SU-DHL-6 (cell line): ENCODE results near the gene RBM19.
A peak's percentile ranks its signal among the peaks of the same experiment; 100 is the strongest.

Experiments used
- CTCF ChIP-seq: fragments of 200-600 bp; sonication (generic); IDR thresholded peaks from one replicate; pipeline ENCODE4 v1.5.1; 2017; ENCODE audit warnings: antibody characterized with exemption, mild to moderate bottlenecking, low read length, moderate library complexity; ENCODE audit not compliant: insufficient read depth, poor library complexity, severe bottlenecking
- EZH2phosphoT487 ChIP-seq: fragments of 200-600 bp; sonication (generic), shearing (Covaris generic); conservative IDR thresholded peaks from 2 replicates; pipeline ENCODE4 v1.6.1; 2018; ENCODE audit warnings: mild to moderate bottlenecking, antibody characterized with exemption, low read length, moderate library complexity, mixed read lengths

GRCh38 chr12:113912760-113913329, 53.3 kb downstream of the RBM19 start:
- TF ChIP-seq CTCF (peak; percentile 86), EZH2phosphoT487 (no peak)
